Right forelimb (tissue), 1 donor: Measurements from ENCODE around the gene IL17C.

Experiments
- DNase-seq: peaks from one replicate; pipeline ENCODE4 v3.0.0-alpha.2; 2018

The IL17C gene

GRCh38 chr16:88647178-88648070 is 9.1 kb downstream of the IL17C start:
- no peak for DNase-seq

GRCh38 chr16:88649195-88649923 is 11.0 kb downstream of the IL17C start:
- DNase-seq, result no peak

GRCh38 chr16:88649924-88650748 is 11.8 kb downstream of the IL17C start:
- no peak for DNase-seq

GRCh38 chr16:88650749-88651275 is 12.4 kb downstream of the IL17C start, which contains the start of gene CYBA:
Gene CYBA, minus strand, starts transcription at chr16:88651053. Its CDS starts 40 bp downstream, at chr16:88651013.
- peak; percentile 82 for DNase-seq

GRCh38 chr16:88651276-88651988 is 13.1 kb downstream of the IL17C start:
- no peak for DNase-seq

GRCh38 chr16:88651989-88652761 is 13.8 kb downstream of the IL17C start:
- no peak for DNase-seq

- DNase-seq, result no peak
Measured at GRCh38 chr16:88652762-88653063, 14.3 kb downstream of the IL17C start.

GRCh38 chr16:88653101-88653500 is 14.7 kb downstream of the IL17C start:
- no peak for DNase-seq

GRCh38 chr16:88653596-88654362 is 15.4 kb downstream of the IL17C start:
- DNase-seq, result no peak

GRCh38 chr16:88654363-88655052 is 16.1 kb downstream of the IL17C start:
- DNase-seq, result no peak

- no peak for DNase-seq
Measured at GRCh38 chr16:88655053-88655732, 16.8 kb downstream of the IL17C start.

GRCh38 chr16:88655733-88656281 is 17.4 kb downstream of the IL17C start:
- no peak for DNase-seq

- no peak for DNase-seq
Measured at GRCh38 chr16:88656291-88656980, 18.1 kb downstream of the IL17C start.

GRCh38 chr16:88657371-88657770 is 19.0 kb downstream of the IL17C start:
- DNase-seq, result no peak

GRCh38 chr16:88658714-88659113 is 20.3 kb downstream of the IL17C start:
- no peak for DNase-seq

GRCh38 chr16:88659160-88659559 is 20.8 kb downstream of the IL17C start:
- DNase-seq, result no peak

GRCh38 chr16:88661468-88661867 is 23.1 kb downstream of the IL17C start:
- DNase-seq, result no peak

GRCh38 chr16:88662222-88662842 is 24.0 kb downstream of the IL17C start:
- no peak for DNase-seq
